Hepatocyte (in vitro differentiated cells): ENCODE results near the gene MT3.

ENCODE experiments used
- EZH2phosphoT487 ChIP-seq: fragments of 200-600 bp; sonication (generic); IDR thresholded peaks from one replicate; pipeline ENCODE4 v1.6.1; 2018; ENCODE audit warnings: antibody characterized with exemption, mild to moderate bottlenecking, low read depth, moderate library complexity; ENCODE audit not compliant: unreplicated experiment, severe bottlenecking
- TF ChIP-seq, protein P1 (sequence below): fragments of 200-600 bp; sonication (generic); IDR thresholded peaks from 2 replicates; pipeline ENCODE4 v1.5.1; 2016; ENCODE audit warnings: antibody characterized with exemption, mild to moderate bottlenecking; ENCODE audit not compliant: poor library complexity

DNA sequence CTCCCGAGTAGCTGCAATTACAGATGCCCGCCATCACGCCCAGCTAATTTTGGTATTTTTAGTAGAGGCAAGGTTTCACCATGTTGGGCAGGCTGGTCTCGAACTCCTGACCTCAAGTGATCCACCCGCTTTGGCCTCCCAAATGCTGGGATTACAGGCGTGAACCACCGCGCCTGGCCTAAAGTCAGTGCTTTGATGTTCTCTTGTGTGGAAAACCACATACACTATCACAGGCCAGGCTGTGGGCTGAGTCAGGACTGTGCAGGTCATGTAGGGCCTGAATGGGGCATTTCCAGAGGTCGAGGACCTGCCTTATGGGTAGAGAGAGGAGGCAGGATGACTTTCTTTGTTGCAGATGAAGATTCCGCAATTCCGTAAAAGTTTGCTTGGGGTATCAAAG, 5.1 kb upstream of the MT3 start:
- TF ChIP-seq, protein P1, sequence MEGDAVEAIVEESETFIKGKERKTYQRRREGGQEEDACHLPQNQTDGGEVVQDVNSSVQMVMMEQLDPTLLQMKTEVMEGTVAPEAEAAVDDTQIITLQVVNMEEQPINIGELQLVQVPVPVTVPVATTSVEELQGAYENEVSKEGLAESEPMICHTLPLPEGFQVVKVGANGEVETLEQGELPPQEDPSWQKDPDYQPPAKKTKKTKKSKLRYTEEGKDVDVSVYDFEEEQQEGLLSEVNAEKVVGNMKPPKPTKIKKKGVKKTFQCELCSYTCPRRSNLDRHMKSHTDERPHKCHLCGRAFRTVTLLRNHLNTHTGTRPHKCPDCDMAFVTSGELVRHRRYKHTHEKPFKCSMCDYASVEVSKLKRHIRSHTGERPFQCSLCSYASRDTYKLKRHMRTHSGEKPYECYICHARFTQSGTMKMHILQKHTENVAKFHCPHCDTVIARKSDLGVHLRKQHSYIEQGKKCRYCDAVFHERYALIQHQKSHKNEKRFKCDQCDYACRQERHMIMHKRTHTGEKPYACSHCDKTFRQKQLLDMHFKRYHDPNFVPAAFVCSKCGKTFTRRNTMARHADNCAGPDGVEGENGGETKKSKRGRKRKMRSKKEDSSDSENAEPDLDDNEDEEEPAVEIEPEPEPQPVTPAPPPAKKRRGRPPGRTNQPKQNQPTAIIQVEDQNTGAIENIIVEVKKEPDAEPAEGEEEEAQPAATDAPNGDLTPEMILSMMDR, result no peak
- no peak for TF ChIP-seq EZH2phosphoT487
